AG10803 (cell line): ENCODE measurements around the gene BRS3.

Source experiments
- DNase-seq: peaks from one replicate; pipeline ENCODE4 v3.0.0; 2010; ENCODE audit warnings: low read depth
- H3K4me3 ChIP-seq: 2 replicates; pipeline ENCODE4 v1.5.1; 2011; ENCODE audit warnings: mild to moderate bottlenecking, low read length, control low read depth
- CTCF ChIP-seq: conservative IDR thresholded peaks from 2 replicates; pipeline ENCODE4 v1.5.1; 2011; ENCODE audit warnings: mild to moderate bottlenecking, low read length, control low read depth, inconsistent platforms

BRS3 gene

GRCh38 chrX:136453114-136453513 is 34.6 kb upstream of the BRS3 start:
- no peak for TF ChIP-seq CTCF
- H3K4me3 ChIP-seq, result no peak overlapping the region
- DNase-seq, result no peak

GRCh38 chrX:136453771-136454170 is 34.0 kb upstream of the BRS3 start:
- no peak overlapping the region for H3K4me3 ChIP-seq
- no peak for DNase-seq
- TF ChIP-seq CTCF, result no peak

- no peak for TF ChIP-seq CTCF
- DNase-seq, result no peak
- no peak overlapping the region for H3K4me3 ChIP-seq
Observed at GRCh38 chrX:136456133-136456532, 31.6 kb upstream of the BRS3 start.

GRCh38 chrX:136457303-136457917 is 30.3 kb upstream of the BRS3 start:
- H3K4me3 ChIP-seq, result no peak overlapping the region
- no peak for TF ChIP-seq CTCF
- DNase-seq, result no peak

GRCh38 chrX:136464589-136464988 is 23.2 kb upstream of the BRS3 start:
- no peak for TF ChIP-seq CTCF

GRCh38 chrX:136467303-136467702 is 20.4 kb upstream of the BRS3 start:
- H3K4me3 ChIP-seq, result no peak overlapping the region
- TF ChIP-seq CTCF, result no peak
- DNase-seq, result no peak

More at GRCh38 chrX:136464589-136464988, 23.2 kb upstream of the BRS3 start:
- DNase-seq, result no peak
- H3K4me3 ChIP-seq, result no peak overlapping the region

GRCh38 chrX:136468391-136469103 is 19.2 kb upstream of the BRS3 start:
- no peak for DNase-seq
- no peak for TF ChIP-seq CTCF
- H3K4me3 ChIP-seq, result no peak overlapping the region
